Psoas muscle (tissue), 8 donors: ENCODE measurements around the gene TSKU. TPM values are rescaled to one million over a fixed set of nuclear protein-coding genes. Genes with fewer than 3 reads are reported as not detected.

ENCODE experiments used
- ATAC-seq, 4 donors: fragments of 200-7000 bp; cut with Tn5 transposase; one replicate each; pipeline ENCODE4 v1.9.1; 2020; ENCODE audit warnings: moderate library complexity in 3 of 4, mild to moderate bottlenecking in 2 of 4
- DNase-seq, 2 donors: peaks; one replicate each; pipeline ENCODE4 v3.0.0-alpha.2; 2020
- H3K27ac ChIP-seq: fragments of 200-600 bp; one replicate; pipeline ENCODE4 v1.8.0; 2022
- H3K27me3 ChIP-seq, 3 donors: fragments of 200-600 bp in 1 of 3; one replicate each; pipeline versions ENCODE4 v1.6.1 to v1.8.0; 2013 to 2022; ENCODE audit warnings: low read length in 2 of 3, mild to moderate bottlenecking in 2 of 3, moderate library complexity in 1 of 3; ENCODE audit not compliant: insufficient read depth in 3 of 3
- H3K36me3 ChIP-seq, 2 donors: fragments of 200-600 bp in 1 of 2; one replicate each; pipeline versions ENCODE4 v1.6.1 to v1.8.0; 2013 to 2022; ENCODE audit warnings: low read depth in 1 of 2, mild to moderate bottlenecking in 1 of 2, moderate library complexity in 1 of 2; ENCODE audit not compliant: insufficient read depth in 1 of 2
- H3K4me1 ChIP-seq: fragments of 200-600 bp; one replicate; pipeline ENCODE4 v1.8.0; 2022
- H3K4me3 ChIP-seq: fragments of 200-600 bp; one replicate; pipeline ENCODE4 v1.8.0; 2022; ENCODE audit warnings: mild to moderate bottlenecking
- H3K9me3 ChIP-seq: fragments of 200-600 bp; one replicate; pipeline ENCODE4 v1.8.0; 2022
- CTCF ChIP-seq: fragments of 200-600 bp; IDR thresholded peaks from one replicate; pipeline ENCODE4 v1.8.0; 2022; ENCODE audit warnings: antibody characterized with exemption
- WGBS, 3 donors: extraction: QIAGEN DNeasy Blood & Tissue Kit; methylation state at CpG; one replicate each; pipeline versions ENCODE4 v1.1.6 to v1.1.7; 2013; 5-methylcytosine and 5-hydroxymethylcytosine counted together
- intact Hi-C, 2 donors: fragments of 100-400 bp; cut with DNase I; formaldehyde crosslinking; loops; one replicate each; pipeline versions ENCODE4 v1.11.0 to v1.14.2; 2022
- polyA plus RNA-seq, 3 donors: library from polyadenylated mRNA; stranded (reverse); fragments of 200-250 nt; gene quantifications; one replicate each; pipeline ENCODE4 v1.2.3, GENCODE V29; 2013
- total RNA-seq, 4 donors: library from RNA; stranded (reverse); fragmentation: NEBNext Ultra II Directional in 2 of 4; extraction: Animal tissue kit (Norgen Biotek cat#: 25700) in 2 of 4; gene quantifications; one replicate each; pipeline versions ENCODE4 v1.2.1 to v1.2.4, GENCODE V29; 2021 to 2023
- donor health status: healthy with polysubstance abuse.
- donor health status: DM: no; HTN: no; CAD: no; lungs with moderate emphysema.
- donor health status: Bipolar disorder and iron deficiency.
- donor health status: healthy.
- donor health status: DM: yes; HTN: yes; CAD: no.
- donor health status: DM: no; HTN: no; CAD: no.
- donor health status: DM: no; HTN: no; CAD: no.
- donor health status: DM: yes; HTN: yes; CAD: no.

The TSKU gene
- total and polyA plus RNA-seq, 7 donors: 3.1 to 11.4 (median 4.0) TPM

- H3K4me3 ChIP-seq: no peak overlapping the region
- H3K27me3 ChIP-seq: no peaks in the 10 kb centered on the region
- H3K4me1 ChIP-seq: no peaks in the 10 kb centered on the region
- no peaks in the 10 kb centered on the region for H3K36me3 ChIP-seq
- no peak for ATAC-seq
- DNase-seq: no peak
- TF ChIP-seq CTCF: no peak
- H3K9me3 ChIP-seq: no peaks in the 10 kb centered on the region
- 80 to 88% (median 87%) methylated on average over 8 of the region's 8 CpGs for WGBS, 3 donors
- no peak overlapping the region for H3K27ac ChIP-seq
- intact Hi-C loops: no loop called here
These were observed 37.5 kb upstream of the TSKU start for GRCh38 chr11:76745561-76746207.

GRCh38 chr11:76747153-76747914 is 35.8 kb upstream of the TSKU start:
- H3K9me3 ChIP-seq: no peaks in the 10 kb centered on the region
- no peaks in the 10 kb centered on the region for H3K27me3 ChIP-seq
- intact Hi-C loops: no loop called here
- DNase-seq (no peak), ATAC-seq (no peak)
- H3K4me3 ChIP-seq: no peak overlapping the region
- H3K4me1 ChIP-seq: no peaks in the 10 kb centered on the region
- no peaks in the 10 kb centered on the region for H3K36me3 ChIP-seq
- H3K27ac ChIP-seq: no peak overlapping the region
- TF ChIP-seq CTCF: no peak
- 78 to 79% (median 78%) methylated on average over 8 of the region's 8 CpGs for WGBS, 3 donors

GRCh38 chr11:76747915-76748860 is 35.0 kb upstream of the TSKU start:
- Histone ChIP-seq H3K9me3 (no peaks in the 10 kb centered on the region), H3K27ac (no peak overlapping the region), H3K4me3 (no peak overlapping the region), H3K4me1 (no peaks in the 10 kb centered on the region), H3K27me3 (no peaks in the 10 kb centered on the region), H3K36me3 (no peaks in the 10 kb centered on the region)
- WGBS, 3 donors: 77 to 84% (median 80%) methylated on average over 13 of the region's 13 CpGs
- DNase-seq: no peak
- TF ChIP-seq CTCF: no peak
- intact Hi-C loops: no loop called here
- no peak for ATAC-seq

- intact Hi-C loops: no loop called here
These were observed 34.2 kb upstream of the TSKU start for GRCh38 chr11:76748948-76749347.

More at GRCh38 chr11:76748948-76749347, 34.2 kb upstream of the TSKU start:
- no peak overlapping the region for H3K27ac ChIP-seq
- H3K27me3 ChIP-seq: no peaks in the 10 kb centered on the region
- H3K4me3 ChIP-seq: no peak overlapping the region
- H3K9me3 ChIP-seq: no peaks in the 10 kb centered on the region
- DNase-seq (no peak), ATAC-seq (no peak)
- WGBS, 3 donors: 73 to 86% (median 73%) methylated on average over 5 of the region's 5 CpGs
- TF ChIP-seq CTCF: no peak
- H3K36me3 ChIP-seq: no peaks in the 10 kb centered on the region
- H3K4me1 ChIP-seq: no peaks in the 10 kb centered on the region
